ENCODE measurements around the gene ADAMTS2. TPM values are rescaled to one million over a fixed set of nuclear protein-coding genes. Genes with fewer than 3 reads are reported as not detected.

ADAMTS2 gene
- total and polyA plus RNA-seq, 2 of the 4 experiments (the other 2 are of a cell fraction): 19.0 to 58.8 TPM

DNA sequence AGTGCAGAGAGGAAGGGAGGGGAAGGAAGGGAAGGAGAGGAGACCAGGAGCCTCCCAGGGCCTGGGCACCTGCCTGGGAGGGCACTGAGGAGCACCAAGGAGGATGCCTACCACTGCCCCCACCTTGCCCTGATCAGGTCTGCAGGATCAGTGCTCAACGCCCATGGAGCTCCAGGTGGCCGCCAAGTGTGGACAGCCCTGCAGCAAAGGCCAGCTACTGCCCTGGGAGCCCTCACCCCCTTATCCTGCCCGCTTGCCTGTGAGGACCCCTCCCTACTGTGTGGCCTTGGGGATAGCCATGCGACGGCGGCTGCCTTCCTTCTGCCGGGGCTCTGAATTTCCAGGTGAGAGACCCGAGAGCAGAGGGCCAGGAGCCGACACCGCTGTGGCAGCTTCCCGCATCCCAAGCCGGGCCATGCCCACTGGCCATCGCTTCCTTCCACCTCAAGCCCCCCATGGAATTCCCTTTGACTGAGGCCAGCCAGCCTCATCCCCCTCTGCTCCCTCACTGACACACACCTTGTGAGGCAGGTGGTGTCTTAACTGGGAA lies 12.4 kb downstream of the ADAMTS2 start:
- Histone ChIP-seq H2AFZ (replicated peaks; ENCODE audit: low read length, poor library complexity) (no peak overlapping the region), H3K79me1 (ENCODE audit: low read depth in 1 of 2, low read length in 2 of 2) (peaks cover 34 to 51% of the 10 kb centered on the region in 2 experiments), H3K56ac (ENCODE audit: extremely low read depth, insufficient read depth, low read length) (no peak overlapping the region), H4K20me1 (ENCODE audit: insufficient read depth, low read length) (peaks cover 24% of the 10 kb centered on the region), H3K14ac (replicated peaks; ENCODE audit: low read depth, low read length) (no peak overlapping the region), H3K9me3 (ENCODE audit: control insufficient read depth, insufficient read depth, low read length) (no peaks in the 10 kb centered on the region), H3K4ac (ENCODE audit: low read depth, low read length) (no peak overlapping the region), H4K91ac (ENCODE audit: insufficient read depth, low read depth, low read length) (no peak overlapping the region), H3K23ac (ENCODE audit: low read depth, low read length) (no peak overlapping the region), H3K4me3 (ENCODE audit: insufficient read depth, low read depth, low read length) (no peak overlapping the region), H2BK20ac (ENCODE audit: low read depth, low read length) (no peak overlapping the region), H3K4me2 (ENCODE audit: low read depth, low read length) (no peak overlapping the region), H3K9me1 (ENCODE audit: insufficient read depth, low read length) (peaks cover 8% of the 10 kb centered on the region), H2BK120ac (ENCODE audit: low read depth, low read length) (no peak overlapping the region), H2AK5ac (ENCODE audit: low read depth, low read length) (no peak overlapping the region), H2BK15ac (ENCODE audit: low read depth, low read length) (no peak overlapping the region), H3K9ac (ENCODE audit: low read depth, low read length) (no peak overlapping the region), H3K36me3 (ENCODE audit: control insufficient read depth, insufficient read depth, low read length) (peaks cover 2% of the 10 kb centered on the region; the same call in 1 of the 2 replicates), H4K8ac (ENCODE audit: low read depth in 2 of 2, low read length in 2 of 2) (no peak overlapping the region), H3K27me3 (ENCODE audit: control insufficient read depth, insufficient read depth, low read length) (no peaks in the 10 kb centered on the region), H2BK5ac (ENCODE audit: low read depth, low read length, poor library complexity, severe bottlenecking) (no peak overlapping the region), H3K4me1 (ENCODE audit: control insufficient read depth, insufficient read depth, low read length) (no peaks in the 10 kb centered on the region; the same call in 1 of the 2 replicates), H3K27ac (ENCODE audit: insufficient read depth, low read length) (no peak overlapping the region), H4K5ac (ENCODE audit: low read depth, low read length) (no peak overlapping the region), H3K18ac (ENCODE audit: low read depth, low read length) (no peak overlapping the region), H2AK9ac (replicated peaks; ENCODE audit: low read depth, low read length, poor library complexity) (peak overlapping the region; percentile 32)
- dilution Hi-C loops (cut with HindIII; ENCODE audit: low sequenced_read_pairs, unreplicated experiment): no loop called here
- in situ Hi-C loops (cut with MboI; ENCODE audit: low sequenced_read_pairs): no loop called here
- intact Hi-C loops (cut with micrococcal nuclease): no loop called here
- TF ChIP-seq SMC3 (IDR thresholded peaks at IDR 0.05; ENCODE audit: low read depth, low read length): no peak
- TF ChIP-seq, protein P1, sequence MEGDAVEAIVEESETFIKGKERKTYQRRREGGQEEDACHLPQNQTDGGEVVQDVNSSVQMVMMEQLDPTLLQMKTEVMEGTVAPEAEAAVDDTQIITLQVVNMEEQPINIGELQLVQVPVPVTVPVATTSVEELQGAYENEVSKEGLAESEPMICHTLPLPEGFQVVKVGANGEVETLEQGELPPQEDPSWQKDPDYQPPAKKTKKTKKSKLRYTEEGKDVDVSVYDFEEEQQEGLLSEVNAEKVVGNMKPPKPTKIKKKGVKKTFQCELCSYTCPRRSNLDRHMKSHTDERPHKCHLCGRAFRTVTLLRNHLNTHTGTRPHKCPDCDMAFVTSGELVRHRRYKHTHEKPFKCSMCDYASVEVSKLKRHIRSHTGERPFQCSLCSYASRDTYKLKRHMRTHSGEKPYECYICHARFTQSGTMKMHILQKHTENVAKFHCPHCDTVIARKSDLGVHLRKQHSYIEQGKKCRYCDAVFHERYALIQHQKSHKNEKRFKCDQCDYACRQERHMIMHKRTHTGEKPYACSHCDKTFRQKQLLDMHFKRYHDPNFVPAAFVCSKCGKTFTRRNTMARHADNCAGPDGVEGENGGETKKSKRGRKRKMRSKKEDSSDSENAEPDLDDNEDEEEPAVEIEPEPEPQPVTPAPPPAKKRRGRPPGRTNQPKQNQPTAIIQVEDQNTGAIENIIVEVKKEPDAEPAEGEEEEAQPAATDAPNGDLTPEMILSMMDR (conservative IDR thresholded peaks at IDR 0.05; ENCODE audit: low read depth, low read length): no peak
- no peak for TF ChIP-seq NFE2L2 (IDR thresholded peaks at IDR 0.05; ENCODE audit: low read depth, low read length)
- TF ChIP-seq CEBPB (IDR thresholded peaks at IDR 0.05; ENCODE audit: low read depth, low read length): no peak
- TF ChIP-seq MAZ (IDR thresholded peaks at IDR 0.05; ENCODE audit: borderline replicate concordance, low read depth, low read length): no peak
- TF ChIP-seq BHLHE40 (IDR thresholded peaks at IDR 0.05; ENCODE audit: low read depth, low read length): no peak
- TF ChIP-seq FOS (IDR thresholded peaks at IDR 0.05; ENCODE audit: low read depth, low read length): no peak
- TF ChIP-seq RAD21 (IDR thresholded peaks at IDR 0.05; ENCODE audit: low read length): no peak
- no peak for TF ChIP-seq RFX5 (IDR thresholded peaks at IDR 0.05; ENCODE audit: low read depth, low read length)
- CTCF ChIA-PET: no interaction called here
- no TSS peak for BruUV-seq (replicated peaks)
- DNase-seq (no peak), ATAC-seq (ENCODE audit: low read depth) (no peak)
- no CpG with 5 or more reads among the region's 13 CpGs for WGBS, 2 experiments (ENCODE audit: extremely low coverage in 2 of 2, insufficient read length in 1 of 2)
- POLR2A ChIA-PET (ENCODE audit: unreplicated experiment): no interaction called here
